Measurements from ENCODE around the gene IL20RA. TPM values are rescaled to one million over a fixed set of nuclear protein-coding genes. Genes with fewer than 3 reads are reported as not detected.

Gene IL20RA
- total and polyA plus RNA-seq, 7 experiments from 2014 or later, result not detected

GRCh38 chr6:137019476-137020272 lies 25.1 kb downstream of the IL20RA start:
- DNase-seq (no peak), ATAC-seq (no peak)
- no peak overlapping the region for H3K27ac Mint-ChIP-seq
- ChIA-PET POLR2A (no interaction called here), CTCF (no interaction called here)
- no peaks in the 10 kb centered on the region for H3K36me3 Mint-ChIP-seq
- Histone ChIP-seq H3K27ac (ENCODE audit: low read depth, low read length) (no peak overlapping the region), H3K27me3 (ENCODE audit: control insufficient read depth in 2 of 2, insufficient read depth in 2 of 2, low read length in 2 of 2) (peaks cover 0 to 8% of the 10 kb centered on the region in 2 donors), H3K4me3 (ENCODE audit: low read length) (no peak overlapping the region), H3K4me1 (ENCODE audit: control insufficient read depth in 2 of 2, insufficient read depth in 2 of 2, low read length in 2 of 2) (no peaks in the 10 kb centered on the region), H3K36me3 (ENCODE audit: control insufficient read depth in 2 of 3, insufficient read depth in 3 of 3, low read length in 3 of 3) (no peaks in the 10 kb centered on the region), H3K9me3 (ENCODE audit: control insufficient read depth in 2 of 3, low read length in 3 of 3) (no peaks in the 10 kb centered on the region)
- H3K4me1 Mint-ChIP-seq, result no peaks in the 10 kb centered on the region
- no peak overlapping the region for H3K4me3 Mint-ChIP-seq
- intact Hi-C loops (cut with micrococcal nuclease), result no loop called here
- peaks cover 44 to 74% (median 60%) of the 10 kb centered on the region in 5 donors for H3K27me3 Mint-ChIP-seq
- H3K9me3 Mint-ChIP-seq, result peaks cover 0 to 7% (median 0%) of the 10 kb centered on the region in 11 donors

- no peak overlapping the region for H3K27ac ChIP-seq (ENCODE audit: low read depth, low read length)
- DNase-seq, result no peak
- no peak for ATAC-seq
- H3K9me3 ChIP-seq (ENCODE audit: control insufficient read depth in 2 of 3, low read length in 3 of 3), result no peaks in the 10 kb centered on the region
- H3K27me3 Mint-ChIP-seq, result peaks cover 48 to 79% (median 64%) of the 10 kb centered on the region in 5 donors
- no peak overlapping the region for H3K27ac Mint-ChIP-seq
- H3K4me3 ChIP-seq (ENCODE audit: low read length), result no peak overlapping the region
- H3K36me3 ChIP-seq (ENCODE audit: control insufficient read depth in 2 of 3, insufficient read depth in 3 of 3, low read length in 3 of 3), result no peaks in the 10 kb centered on the region
- CTCF ChIA-PET, result no interaction called here
- H3K27me3 ChIP-seq (ENCODE audit: control insufficient read depth in 2 of 2, insufficient read depth in 2 of 2, low read length in 2 of 2), result peaks cover 0 to 3% of the 10 kb centered on the region in 2 donors
- H3K9me3 Mint-ChIP-seq, result peaks cover 0 to 7% (median 0%) of the 10 kb centered on the region in 11 donors
- no peaks in the 10 kb centered on the region for H3K36me3 Mint-ChIP-seq
- H3K4me1 ChIP-seq (ENCODE audit: control insufficient read depth in 2 of 2, insufficient read depth in 2 of 2, low read length in 2 of 2), result no peaks in the 10 kb centered on the region
- H3K4me3 Mint-ChIP-seq, result no peak overlapping the region
- H3K4me1 Mint-ChIP-seq, result no peaks in the 10 kb centered on the region
- intact Hi-C loops (cut with micrococcal nuclease), result no loop called here
- POLR2A ChIA-PET, result no interaction called here
Measured at GRCh38 chr6:137017081-137017480, 27.7 kb downstream of the IL20RA start.

DNA sequence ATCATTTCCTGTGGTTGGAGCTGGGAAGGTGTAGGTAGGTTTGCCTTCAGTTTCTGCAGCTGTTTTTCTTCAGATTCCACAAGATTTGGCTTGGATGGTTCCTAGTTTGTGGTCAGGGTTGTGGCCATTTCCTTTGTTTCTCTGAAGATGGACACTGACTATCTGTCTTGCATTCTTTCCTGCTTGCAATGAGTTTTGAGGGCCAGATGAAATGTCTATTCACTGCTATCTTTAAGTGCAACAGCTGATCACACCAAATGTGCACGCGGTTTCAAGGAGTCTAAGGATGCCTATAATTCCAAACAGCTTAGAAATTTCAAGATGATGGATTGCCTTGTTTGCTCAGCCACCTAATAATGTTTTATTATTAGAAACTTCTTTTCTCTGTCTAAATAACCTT lies 28.4 kb downstream of the IL20RA start:
- Mint-ChIP-seq H3K27ac (no peak overlapping the region), H3K36me3 (no peaks in the 10 kb centered on the region), H3K4me3 (no peak overlapping the region), H3K27me3 (peaks cover 49 to 82% (median 65%) of the 10 kb centered on the region in 5 donors), H3K4me1 (no peaks in the 10 kb centered on the region), H3K9me3 (peaks cover 0 to 7% (median 0%) of the 10 kb centered on the region in 11 donors)
- Histone ChIP-seq H3K36me3 (ENCODE audit: control insufficient read depth in 2 of 3, insufficient read depth in 3 of 3, low read length in 3 of 3) (no peaks in the 10 kb centered on the region), H3K4me3 (ENCODE audit: low read length) (no peak overlapping the region), H3K4me1 (ENCODE audit: control insufficient read depth in 2 of 2, insufficient read depth in 2 of 2, low read length in 2 of 2) (no peaks in the 10 kb centered on the region), H3K27me3 (ENCODE audit: control insufficient read depth in 2 of 2, insufficient read depth in 2 of 2, low read length in 2 of 2) (peaks cover 0 to 3% of the 10 kb centered on the region in 2 donors), H3K27ac (ENCODE audit: low read depth, low read length) (no peak overlapping the region), H3K9me3 (ENCODE audit: control insufficient read depth in 2 of 3, low read length in 3 of 3) (no peaks in the 10 kb centered on the region)
- intact Hi-C loops (cut with micrococcal nuclease), result no loop called here
- ChIA-PET CTCF (no interaction called here), POLR2A (no interaction called here)
- no peak for ATAC-seq
- DNase-seq, result no peak

GRCh38 chr6:137015943-137016342 lies 28.8 kb downstream of the IL20RA start:
- Histone ChIP-seq H3K9me3 (ENCODE audit: control insufficient read depth in 2 of 3, low read length in 3 of 3) (no peaks in the 10 kb centered on the region), H3K27me3 (ENCODE audit: control insufficient read depth in 2 of 2, insufficient read depth in 2 of 2, low read length in 2 of 2) (no peaks in the 10 kb centered on the region)

GRCh38 chr6:137013738-137014602 lies 30.8 kb downstream of the IL20RA start:
- H3K36me3 Mint-ChIP-seq, result no peaks in the 10 kb centered on the region
- ChIA-PET CTCF (no interaction called here), POLR2A (no interaction called here)
- no peak overlapping the region for H3K4me3 ChIP-seq (ENCODE audit: low read length)
- H3K27ac ChIP-seq (ENCODE audit: low read depth, low read length), result no peak overlapping the region
- DNase-seq (no peak), ATAC-seq (no peak)
- no peaks in the 10 kb centered on the region for H3K4me1 Mint-ChIP-seq
- intact Hi-C loops (cut with micrococcal nuclease), result no loop called here
- H3K9me3 ChIP-seq (ENCODE audit: control insufficient read depth in 2 of 3, low read length in 3 of 3), result no peaks in the 10 kb centered on the region
- H3K4me3 Mint-ChIP-seq, result no peak overlapping the region
- H3K27ac Mint-ChIP-seq, result no peak overlapping the region
- peaks cover 40 to 73% (median 59%) of the 10 kb centered on the region in 5 donors for H3K27me3 Mint-ChIP-seq
- H3K9me3 Mint-ChIP-seq, result peaks cover 0 to 2% (median 0%) of the 10 kb centered on the region in 11 donors
- no peaks in the 10 kb centered on the region for H3K36me3 ChIP-seq (ENCODE audit: control insufficient read depth in 2 of 3, insufficient read depth in 3 of 3, low read length in 3 of 3)
- H3K27me3 ChIP-seq (ENCODE audit: control insufficient read depth in 2 of 2, insufficient read depth in 2 of 2, low read length in 2 of 2), result no peaks in the 10 kb centered on the region
- H3K4me1 ChIP-seq (ENCODE audit: control insufficient read depth in 2 of 2, insufficient read depth in 2 of 2, low read length in 2 of 2), result no peaks in the 10 kb centered on the region

More at GRCh38 chr6:137015943-137016342, 28.8 kb downstream of the IL20RA start:
- ChIA-PET CTCF (no interaction called here), POLR2A (no interaction called here)
- Histone ChIP-seq H3K27ac (ENCODE audit: low read depth, low read length) (no peak overlapping the region), H3K36me3 (ENCODE audit: control insufficient read depth in 2 of 3, insufficient read depth in 3 of 3, low read length in 3 of 3) (no peaks in the 10 kb centered on the region), H3K4me3 (ENCODE audit: low read length) (no peak overlapping the region), H3K4me1 (ENCODE audit: control insufficient read depth in 2 of 2, insufficient read depth in 2 of 2, low read length in 2 of 2) (no peaks in the 10 kb centered on the region)
- no peaks in the 10 kb centered on the region for H3K36me3 Mint-ChIP-seq
- H3K4me3 Mint-ChIP-seq, result no peak overlapping the region
- DNase-seq, result no peak
- no peak for ATAC-seq
- H3K27me3 Mint-ChIP-seq, result peaks cover 49 to 80% (median 66%) of the 10 kb centered on the region in 5 donors
- intact Hi-C loops (cut with micrococcal nuclease), result no loop called here
- no peaks in the 10 kb centered on the region for H3K4me1 Mint-ChIP-seq
- H3K27ac Mint-ChIP-seq, result no peak overlapping the region
- peaks cover 0 to 7% (median 0%) of the 10 kb centered on the region in 11 donors for H3K9me3 Mint-ChIP-seq

- DNase-seq (no peak), ATAC-seq (no peak)
- Histone ChIP-seq H3K4me1 (ENCODE audit: control insufficient read depth in 2 of 2, insufficient read depth in 2 of 2, low read length in 2 of 2) (no peaks in the 10 kb centered on the region), H3K9me3 (ENCODE audit: control insufficient read depth in 2 of 3, low read length in 3 of 3) (no peaks in the 10 kb centered on the region), H3K36me3 (ENCODE audit: control insufficient read depth in 2 of 3, insufficient read depth in 3 of 3, low read length in 3 of 3) (no peaks in the 10 kb centered on the region), H3K4me3 (ENCODE audit: low read length) (no peak overlapping the region), H3K27me3 (ENCODE audit: control insufficient read depth in 2 of 2, insufficient read depth in 2 of 2, low read length in 2 of 2) (no peaks in the 10 kb centered on the region), H3K27ac (ENCODE audit: low read depth, low read length) (no peak overlapping the region)
- Mint-ChIP-seq H3K4me3 (no peak overlapping the region), H3K27me3 (peaks cover 36 to 72% (median 57%) of the 10 kb centered on the region in 5 donors), H3K4me1 (no peaks in the 10 kb centered on the region), H3K9me3 (peaks cover 0 to 2% (median 0%) of the 10 kb centered on the region in 11 donors), H3K36me3 (no peaks in the 10 kb centered on the region), H3K27ac (no peak overlapping the region)
- ChIA-PET CTCF (no interaction called here), POLR2A (no interaction called here)
- intact Hi-C loops (cut with micrococcal nuclease), result no loop called here
Measured at GRCh38 chr6:137013031-137013430, 31.7 kb downstream of the IL20RA start.
